T47D (cell line): Measurements from ENCODE around the gene OSBPL9.
A peak's percentile ranks its signal among the peaks of the same experiment; 100 is the strongest.
"Not testable (repeated sequence)": the region's sequence is repeated elsewhere in the genome, so short reads cannot be mapped to it uniquely, and the experiment has no call there.

Experiments
- DNase-seq, 2 experiments: peaks; one replicate each; pipeline versions ENCODE4 v3.0.0 to v3.0.0-alpha.2; 2011 to 2012; ENCODE audit warnings: low read depth in 1 of 2, low spot score in 1 of 2
- JUND ChIP-seq: IDR thresholded peaks from 2 replicates; pipeline ENCODE4 v1.6.1; 2012; ENCODE audit warnings: low read depth
- in situ Hi-C: cut with HindIII; loops from 2 replicates; pipeline ENCODE4 v1.10.0; 2016; ENCODE audit warnings: low sequenced_read_pairs, low pct_unique_long_range_greater_than_20kb

The OSBPL9 gene

GRCh38 chr1:51717842-51718241 lies 101.0 kb downstream of the OSBPL9 start:
- no peak for TF ChIP-seq JUND
- in situ Hi-C loops, result no loop called here
- no peak for DNase-seq

GRCh38 chr1:51719146-51719545 lies 102.3 kb downstream of the OSBPL9 start:
- TF ChIP-seq JUND, result no peak
- no peak for DNase-seq
- in situ Hi-C loops, result no loop called here

GRCh38 chr1:51724797-51725196 lies 107.9 kb downstream of the OSBPL9 start:
- in situ Hi-C loops, result no loop called here
- TF ChIP-seq JUND, result no peak
- DNase-seq, result no peak

GRCh38 chr1:51726051-51726450 lies 109.2 kb downstream of the OSBPL9 start:
- TF ChIP-seq JUND, result no peak
- in situ Hi-C loops, result no loop called here
- no peak for DNase-seq

GRCh38 chr1:51726544-51727225 lies 109.8 kb downstream of the OSBPL9 start:
- in situ Hi-C loops, result no loop called here
- TF ChIP-seq JUND, result no peak
- DNase-seq, result no peak

GRCh38 chr1:51727366-51727765 lies 110.5 kb downstream of the OSBPL9 start:
- in situ Hi-C loops, result no loop called here
- no peak for DNase-seq
- TF ChIP-seq JUND, result no peak

- no peak for DNase-seq
- no peak for TF ChIP-seq JUND
- in situ Hi-C loops, result no loop called here
Measured at GRCh38 chr1:51728611-51729155, 111.8 kb downstream of the OSBPL9 start.

GRCh38 chr1:51729156-51729823 lies 112.4 kb downstream of the OSBPL9 start:
- in situ Hi-C loops, result no loop called here

GRCh38 chr1:51729824-51730301 lies 113.0 kb downstream of the OSBPL9 start:
- DNase-seq, result no peak
- in situ Hi-C loops, result no loop called here
- TF ChIP-seq JUND, result no peak

More at GRCh38 chr1:51729156-51729823, 112.4 kb downstream of the OSBPL9 start:
- peak; percentile 91 to 94 for DNase-seq
- TF ChIP-seq JUND, result no peak

- DNase-seq, result no peak
- in situ Hi-C loops, result no loop called here
Measured at GRCh38 chr1:51731998-51732397, 115.1 kb downstream of the OSBPL9 start.

GRCh38 chr1:51732701-51733425 lies 116.0 kb downstream of the OSBPL9 start:
- TF ChIP-seq JUND, result no peak
- no peak for DNase-seq
- in situ Hi-C loops, result no loop called here

More at GRCh38 chr1:51731998-51732397, 115.1 kb downstream of the OSBPL9 start:
- no peak for TF ChIP-seq JUND

GRCh38 chr1:51733426-51733774 lies 116.5 kb downstream of the OSBPL9 start:
- DNase-seq, in situ Hi-C loops: not testable (repeated sequence)
